Measurements from ENCODE around the gene DHRS3. TPM values are rescaled to one million over a fixed set of nuclear protein-coding genes. Genes with fewer than 3 reads are reported as not detected.

Gene DHRS3
- 5.9 TPM for total RNA-seq

GRCh38 chr1:12617901-12618660 lies at the start of gene DHRS3:
TSS of gene DHRS3 (minus strand) at chr1:12618210. CDS start at chr1:12617348, 862 bp downstream.

GRCh38 chr1:12643785-12644184 lies 25.8 kb upstream of the DHRS3 start, which contains the start of gene AADACL4:
TSS of gene AADACL4 (plus strand) at chr1:12644085. CDS start at chr1:12644547, 462 bp downstream.

Small RNAs within 50 kb of the gene (small RNA-seq; reads per million reads assigned to genes)
- gene MIR6730 (ENCODE audit: low replicate concordance), result not detected
- gene RNU6ATAC18P (ENCODE audit: low replicate concordance), result not detected

Other genes with a start within 250 kb of the DHRS3 start
- gene AADACL4, start 25.9 kb upstream of the DHRS3 start, total RNA-seq, result not detected
- not detected for gene AADACL3, start 97.9 kb upstream of the DHRS3 start, total RNA-seq
- gene CFAP107, start 128.0 kb upstream of the DHRS3 start, total RNA-seq, result not detected
- gene PRAMEF12, start 155.5 kb upstream of the DHRS3 start, total RNA-seq, result not detected
- gene PRAMEF1, start 173.2 kb upstream of the DHRS3 start, total RNA-seq, result not detected
- gene PRAMEF11, start 213.2 kb upstream of the DHRS3 start, total RNA-seq, result not detected
- gene HNRNPCL1, start 230.5 kb upstream of the DHRS3 start, total RNA-seq, result not detected
- not detected for gene PRAMEF2, start 238.9 kb upstream of the DHRS3 start, total RNA-seq